Body of pancreas (tissue), 4 donors: ENCODE measurements around the gene ACHE. TPM values are rescaled to one million over a fixed set of nuclear protein-coding genes. Genes with fewer than 3 reads are reported as not detected.

Experiments used
- ATAC-seq: fragments of 150-250 bp; one replicate; pipeline ENCODE4 v1.9.1; 2016
- DNase-seq, 4 donors: peaks; one replicate each; pipeline ENCODE4 v3.0.0-alpha.2; 2019
- H3K27ac ChIP-seq, 4 donors: fragments of 200-600 bp; sonication (generic); 1 replicate in 3 of 4; 2 replicates in 1 of 4; pipeline versions ENCODE4 v1.5.1 to v1.6.1; 2016 to 2019; ENCODE audit warnings: mild to moderate bottlenecking in 1 of 4, mixed read lengths in 1 of 4, moderate library complexity in 1 of 4
- H3K27me3 ChIP-seq, 2 donors: fragments of 200-600 bp; sonication (generic); one replicate each; pipeline ENCODE4 v1.6.0; 2016; ENCODE audit warnings: mild to moderate bottlenecking in 1 of 2
- H3K36me3 ChIP-seq, 2 donors: fragments of 200-600 bp; sonication (generic); replicated peaks in 1 of 2; 2 replicates each; pipeline ENCODE4 v1.5.1; 2016; ENCODE audit warnings: low read depth in 2 of 2; ENCODE audit not compliant: insufficient read depth in 1 of 2
- H3K4me1 ChIP-seq: fragments of 200-600 bp; sonication (generic); one replicate; pipeline ENCODE4 v1.6.0; 2016
- H3K4me3 ChIP-seq, 2 donors: fragments of 200-600 bp; sonication (generic); 1 replicate in 1 of 2; 2 replicates in 1 of 2; pipeline ENCODE4 v1.5.1; 2016 to 2019
- H3K9me3 ChIP-seq, 3 donors: fragments of 200-600 bp; sonication (generic); 1 replicate in 2 of 3; 2 replicates in 1 of 3; pipeline ENCODE4 v1.5.1; 2016
- CTCF ChIP-seq, 7 experiments: fragments of 450-650 bp in 4 of 7; fragments of 200-600 bp in 3 of 7; sonication (generic) in 3 of 7; IDR thresholded peaks; one replicate each; pipeline ENCODE4 v1.5.1; 2016 to 2019; ENCODE audit warnings: antibody characterized with exemption in 7 of 7
- POLR2A ChIP-seq, 3 donors: fragments of 450-650 bp; IDR thresholded peaks; one replicate each; pipeline ENCODE4 v1.6.1; 2016; ENCODE audit warnings: antibody characterized with exemption in 3 of 3, mild to moderate bottlenecking in 2 of 3
- WGBS, 2 donors: methylation state at CpG; one replicate each; pipeline ENCODE4 v1.1.5; 2017; 5-methylcytosine and 5-hydroxymethylcytosine counted together
- intact Hi-C: fragments of 100-400 bp; cut with DNase I; formaldehyde crosslinking; loops from one replicate; pipeline ENCODE4 v1.15.1; 2023
- total RNA-seq, 2 donors: library from RNA; depleted of rRNA; stranded (reverse); fragments of >200 nt; gene quantifications; one replicate each; pipeline ENCODE4 v1.1.0, GENCODE V29; 2016

Gene ACHE
- total RNA-seq, 2 donors from 2014 or later: 6.2 to 7.3 TPM

- H3K36me3 ChIP-seq: no peaks in the 10 kb centered on the region
- H3K27me3 ChIP-seq: peaks cover 0 to 18% of the 10 kb centered on the region in 2 donors
- DNase-seq (no peak), ATAC-seq (no peak)
- TF ChIP-seq CTCF (IDR thresholded peaks at IDR 0.05): no peak
- 84% methylated on average over 26 of the region's 32 CpGs; no CpG with 5 or more reads in 1 of the 2 donors for WGBS, 2 donors
- no peaks in the 10 kb centered on the region for H3K9me3 ChIP-seq
- no peak overlapping the region for H3K27ac ChIP-seq
- H3K4me1 ChIP-seq: peaks cover 60% of the 10 kb centered on the region
- intact Hi-C loops: no loop called here
- H3K4me3 ChIP-seq: no peak overlapping the region
Measured at GRCh38 chr7:100893318-100893895, 2.3 kb downstream of the ACHE start.

- Histone ChIP-seq H3K4me3 (no peak overlapping the region), H3K36me3 (peaks cover 0 to 2% of the 10 kb centered on the region in 2 donors), H3K27me3 (peaks cover 0 to 18% of the 10 kb centered on the region in 2 donors), H3K4me1 (peaks cover 60% of the 10 kb centered on the region), H3K9me3 (no peaks in the 10 kb centered on the region), H3K27ac (no peak overlapping the region)
- DNase-seq: no peak
- no peak for TF ChIP-seq POLR2A (IDR thresholded peaks at IDR 0.05)
- no peak for TF ChIP-seq CTCF (IDR thresholded peaks at IDR 0.05)
- intact Hi-C loops: no loop called here
- WGBS, 2 donors: 85 to 87% methylated on average over 26 to 36 of the region's 44 CpGs
- ATAC-seq: no peak
Measured at GRCh38 chr7:100892364-100893317, 3.0 kb downstream of the ACHE start.

- H3K27me3 ChIP-seq: peaks cover 0 to 17% of the 10 kb centered on the region in 2 donors
- ATAC-seq (no peak), DNase-seq (no peak)
- WGBS, 2 donors: 78% methylated on average over 8 of the region's 8 CpGs
- H3K36me3 ChIP-seq: peaks cover 0 to 2% of the 10 kb centered on the region in 2 donors
- intact Hi-C loops: no loop called here
- H3K4me1 ChIP-seq: peaks cover 57% of the 10 kb centered on the region
- no peaks in the 10 kb centered on the region for H3K9me3 ChIP-seq
- no peak for TF ChIP-seq CTCF (IDR thresholded peaks at IDR 0.05)
- TF ChIP-seq POLR2A (IDR thresholded peaks at IDR 0.05): no peak
- no peak overlapping the region for H3K4me3 ChIP-seq
- H3K27ac ChIP-seq: no peak overlapping the region
Measured at GRCh38 chr7:100891568-100892247, 4.0 kb downstream of the ACHE start.

GRCh38 chr7:100890653-100891567 is 4.8 kb downstream of the ACHE start:
- intact Hi-C loops: no loop called here
- Histone ChIP-seq H3K27me3 (peaks cover 0 to 10% of the 10 kb centered on the region in 2 donors), H3K4me3 (no peak overlapping the region), H3K27ac (peak overlapping the region; percentile 85 to 96 (median 93)), H3K36me3 (peaks cover 6 to 8% of the 10 kb centered on the region in 2 donors), H3K9me3 (no peaks in the 10 kb centered on the region), H3K4me1 (peaks cover 49% of the 10 kb centered on the region)
- 34 to 43% methylated on average over 28 to 43 of the region's 43 CpGs for WGBS, 2 donors
- ATAC-seq (no peak), DNase-seq (no peak)
- TF ChIP-seq CTCF (IDR thresholded peaks at IDR 0.05) (no peak), POLR2A (IDR thresholded peaks at IDR 0.05) (no peak)
